Adrenal gland (tissue), 5 donors: Measurements from ENCODE around the gene PLXNA1.

Source experiments
- CTCF ChIP-seq, 6 experiments: fragments of 450-650 bp in 4 of 6; fragments of 200-600 bp in 2 of 6; sonication (generic) in 1 of 6; IDR thresholded peaks; 1 replicate in 5 of 6; 2 replicates in 1 of 6; pipeline versions ENCODE4 v1.5.1 to v1.8.0; 2016 to 2021; ENCODE audit warnings: antibody characterized with exemption in 6 of 6, mild to moderate bottlenecking in 2 of 6, moderate library complexity in 1 of 6
- POLR2A ChIP-seq, 2 donors: fragments of 450-650 bp; IDR thresholded peaks; one replicate each; pipeline ENCODE4 v1.6.1; 2017; ENCODE audit warnings: antibody characterized with exemption in 2 of 2, mild to moderate bottlenecking in 2 of 2, moderate library complexity in 1 of 2
- donor health status: DM: no; HTN: no; CAD: no.

DNA sequence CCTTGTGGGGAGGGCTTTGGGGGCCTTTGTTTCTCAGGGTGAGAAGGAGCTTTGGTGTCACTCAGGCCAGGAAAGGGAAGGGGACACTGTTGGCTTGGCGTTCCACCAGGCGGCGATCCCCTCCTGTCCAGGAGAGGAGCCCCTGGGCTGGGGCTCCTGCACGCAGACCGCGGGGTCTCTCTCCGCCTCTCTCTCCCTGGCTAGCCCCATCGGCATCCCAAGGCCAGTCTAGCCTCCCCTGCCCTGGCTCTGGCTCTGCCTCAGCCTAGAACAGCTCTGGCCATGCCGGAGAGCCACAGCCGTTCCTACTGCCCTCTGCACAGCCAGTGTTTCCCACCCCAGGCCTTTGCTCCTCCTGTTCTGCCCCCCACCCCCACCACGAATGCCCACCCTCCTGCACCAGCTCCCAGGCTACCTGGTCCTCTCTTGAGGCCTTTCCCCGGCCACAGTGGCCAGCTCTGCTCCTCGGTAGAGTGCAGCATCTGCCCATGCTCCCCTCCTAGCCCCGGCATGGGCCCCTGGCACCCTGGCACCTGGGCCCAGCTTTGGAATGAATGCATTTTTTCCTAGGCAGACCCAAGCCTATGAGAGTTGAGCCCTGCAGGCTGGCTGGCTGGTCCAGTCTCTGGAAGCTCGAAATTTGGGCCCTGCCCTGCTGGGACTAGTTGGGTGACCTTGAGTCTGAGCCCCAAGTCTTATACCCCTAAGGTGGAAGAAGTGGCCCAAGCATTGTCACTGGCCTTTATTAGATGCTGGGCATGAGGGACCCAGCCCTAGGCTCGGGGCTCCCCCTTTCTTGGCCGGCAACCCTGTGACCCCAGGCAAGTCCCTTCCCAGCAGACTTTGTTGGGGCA lies 2.4 kb downstream of the PLXNA1 start:
- TF ChIP-seq CTCF (IDR thresholded peaks at IDR 0.05) = no peak
- TF ChIP-seq POLR2A (IDR thresholded peaks at IDR 0.05) = no peak
